ENCODE results near the gene TYW3.
"Not testable (repeated sequence)": the region's sequence is repeated elsewhere in the genome, so short reads cannot be mapped to it uniquely, and the experiment has no call there.

The TYW3 gene

DNA sequence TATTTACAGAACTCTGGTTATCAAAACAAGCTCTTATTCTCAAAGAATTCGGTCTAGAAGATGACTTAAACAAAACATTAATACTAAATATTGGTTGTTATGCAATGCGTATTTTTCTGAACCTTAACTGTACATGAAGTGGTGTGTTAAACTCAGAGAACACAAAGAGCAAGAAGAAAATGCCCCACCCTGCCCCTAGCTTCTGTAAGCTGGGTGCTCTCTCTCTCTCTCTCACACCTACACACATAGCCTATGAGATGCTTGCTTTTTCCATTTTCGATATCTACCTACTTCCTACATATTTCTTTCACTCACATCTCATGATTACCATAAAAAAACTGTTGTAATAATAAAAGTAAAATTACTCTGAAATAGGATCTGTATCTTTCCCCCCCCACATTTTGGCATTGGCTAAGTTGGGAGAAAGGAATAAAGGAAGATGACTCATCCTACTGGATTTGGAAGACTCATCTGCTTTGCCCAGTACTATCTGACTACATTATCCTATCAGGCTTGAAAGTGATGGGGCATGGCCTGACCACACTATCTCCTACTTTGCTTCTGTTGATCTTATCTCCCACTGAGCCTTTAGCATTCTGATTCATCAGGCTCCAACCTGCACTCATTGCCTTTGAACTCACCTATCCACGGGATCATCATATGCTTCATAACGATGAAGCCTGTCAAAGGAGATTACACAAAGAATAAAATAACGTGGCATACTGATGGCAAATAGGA is 3.0 kb upstream of the TYW3 start:
- peak in 1 of 2 donors; percentile 4 for DNase-seq (ENCODE audit: extremely low read depth in 1 of 2, low read depth in 1 of 2)

GRCh38 chr1:74731399-74732052 is 1.4 kb upstream of the TYW3 start:
- no peak for DNase-seq (ENCODE audit: extremely low read depth in 1 of 2, low read depth in 1 of 2)

DNA sequence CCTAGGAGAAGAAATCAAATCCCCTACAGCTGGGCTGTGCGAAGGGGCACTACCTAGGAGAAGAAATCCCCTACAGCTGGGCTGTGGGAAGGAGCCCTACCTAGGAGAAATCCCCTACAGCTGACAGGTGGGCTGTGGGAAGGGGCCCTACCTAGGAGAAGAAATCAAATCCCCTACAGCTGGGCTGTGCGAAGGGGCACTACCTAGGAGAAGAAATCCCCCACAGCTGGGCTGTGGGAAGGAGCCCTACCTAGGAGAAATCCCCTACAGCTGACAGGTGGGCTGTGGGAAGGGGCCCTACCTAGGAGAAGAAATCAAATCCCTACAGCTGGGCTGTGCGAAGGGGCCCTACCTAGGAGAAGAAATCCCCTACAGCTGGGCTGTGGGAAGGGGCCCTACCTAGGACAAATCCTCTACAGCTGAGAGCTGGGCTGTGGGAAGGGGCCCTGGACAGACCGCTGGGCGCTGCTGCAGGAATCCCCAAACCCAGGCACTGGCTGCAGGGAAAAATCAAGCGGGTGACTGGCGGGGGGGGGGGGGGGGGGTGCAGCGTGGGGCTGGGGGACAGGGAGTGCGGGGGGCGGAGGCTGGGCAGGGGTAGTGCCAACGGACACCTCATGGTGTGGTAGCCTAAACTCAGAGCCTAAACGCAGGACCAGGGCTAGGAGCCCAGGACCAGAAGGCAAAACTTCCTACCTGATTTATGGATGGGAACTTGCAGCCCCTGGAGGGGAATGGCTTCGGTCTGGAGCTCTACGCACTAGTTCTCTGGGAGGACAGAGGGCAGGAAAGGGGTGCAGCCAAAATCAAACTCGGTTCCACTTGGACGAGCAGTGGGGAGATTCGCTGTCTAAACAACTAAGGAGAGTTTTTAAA is 643 bp upstream of the TYW3 start:
- peak in 1 of 2 donors; percentile 2 for DNase-seq (ENCODE audit: extremely low read depth in 1 of 2, low read depth in 1 of 2)

GRCh38 chr1:74733604-74734484 is 892 bp downstream of the TYW3 start:
- DNase-seq (ENCODE audit: extremely low read depth in 1 of 2, low read depth in 1 of 2): peak in 1 of 2 donors; percentile 5

- DNase-seq (ENCODE audit: extremely low read depth in 1 of 2, low read depth in 1 of 2): no peak
These were observed 4.4 kb downstream of the TYW3 start for GRCh38 chr1:74737333-74737732.

DNA sequence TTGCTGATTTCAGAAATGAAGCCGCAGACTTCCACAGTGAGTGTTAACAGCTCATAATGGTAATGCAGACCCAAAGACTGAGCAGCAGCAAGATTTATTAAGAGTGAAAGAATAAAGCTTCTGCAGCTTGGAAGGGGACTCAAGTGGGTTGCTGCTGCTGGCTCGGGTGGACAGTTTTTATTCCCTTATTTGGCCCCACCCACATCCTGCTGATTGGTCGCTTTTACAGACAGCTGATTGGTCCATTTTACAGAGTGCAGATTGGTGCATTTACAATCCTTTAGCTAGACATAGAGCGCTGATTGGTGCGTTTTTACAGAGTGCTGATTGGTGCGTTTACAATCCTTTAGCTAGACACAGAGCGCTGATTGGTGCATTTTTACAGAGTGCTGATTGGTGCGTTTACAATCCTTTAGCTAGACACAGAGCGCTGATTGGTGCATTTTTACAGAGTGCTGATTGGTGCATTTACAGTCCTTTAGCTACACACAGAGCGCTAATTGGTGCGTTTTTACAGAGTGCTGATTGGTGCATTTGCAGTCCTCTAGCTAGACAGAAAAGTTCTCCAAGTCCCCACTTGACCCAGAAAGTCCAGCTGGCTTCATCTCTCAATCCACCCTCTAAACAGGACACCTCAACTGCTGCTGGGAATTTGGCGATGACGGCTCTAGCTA is 7.5 kb downstream of the TYW3 start:
- not testable (repeated sequence) for DNase-seq (ENCODE audit: extremely low read depth in 1 of 2, low read depth in 1 of 2)

GRCh38 chr1:74745247-74745646 is 12.3 kb downstream of the TYW3 start:
- not testable (repeated sequence) for DNase-seq (ENCODE audit: extremely low read depth in 1 of 2, low read depth in 1 of 2)

- no peak for DNase-seq (ENCODE audit: extremely low read depth in 1 of 2, low read depth in 1 of 2)
These were observed 16.0 kb downstream of the TYW3 start for GRCh38 chr1:74748960-74749359.

- no peak for DNase-seq (ENCODE audit: extremely low read depth in 1 of 2, low read depth in 1 of 2)
These were observed 20.2 kb downstream of the TYW3 start for GRCh38 chr1:74753104-74753503.

- no peak for DNase-seq (ENCODE audit: extremely low read depth in 1 of 2, low read depth in 1 of 2)
These were observed 22.5 kb downstream of the TYW3 start for GRCh38 chr1:74755475-74755874.

DNA sequence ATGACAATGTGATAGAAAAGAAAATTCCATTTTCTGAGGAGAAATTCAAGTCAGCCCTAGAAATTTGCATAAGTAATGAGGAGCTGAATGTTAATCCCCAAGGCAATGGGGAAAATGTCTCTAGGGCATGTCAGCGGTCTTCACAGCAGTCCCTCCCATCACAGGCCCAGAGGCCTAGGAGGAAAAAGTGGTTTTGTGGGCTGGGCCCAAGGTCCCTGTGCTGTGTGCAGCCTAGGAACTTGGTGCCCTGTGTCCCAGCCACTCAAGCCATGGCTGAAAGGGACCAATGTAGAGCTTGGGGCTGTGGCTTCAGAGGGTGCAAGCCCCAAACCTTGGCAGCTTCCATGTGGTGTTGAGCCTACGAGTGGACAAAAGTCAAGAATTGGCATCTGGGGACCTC is 23.7 kb downstream of the TYW3 start:
- not testable (repeated sequence) for DNase-seq (ENCODE audit: extremely low read depth in 1 of 2, low read depth in 1 of 2)

GRCh38 chr1:74763807-74764206 is 30.9 kb downstream of the TYW3 start:
- DNase-seq (ENCODE audit: extremely low read depth in 1 of 2, low read depth in 1 of 2): no peak

DNA sequence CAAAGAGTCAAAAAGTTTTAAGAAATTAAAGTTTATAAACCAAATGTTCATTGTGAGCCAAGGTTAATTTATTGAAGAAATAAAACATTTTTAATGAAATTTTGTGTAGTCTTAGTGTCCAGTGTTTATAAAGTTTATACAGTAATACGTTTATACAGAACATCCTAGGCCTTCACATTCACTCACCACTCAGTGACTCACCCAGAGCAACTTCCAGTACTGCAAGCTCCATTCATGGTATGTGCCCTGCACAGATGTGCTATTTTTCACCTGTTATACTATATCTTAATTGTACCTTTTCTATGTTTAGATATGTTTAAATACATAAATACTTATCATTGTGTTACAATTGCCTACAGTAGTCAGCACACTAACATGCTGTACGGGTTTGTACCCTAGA is 33.6 kb downstream of the TYW3 start:
- no peak for DNase-seq (ENCODE audit: extremely low read depth in 1 of 2, low read depth in 1 of 2)

DNA sequence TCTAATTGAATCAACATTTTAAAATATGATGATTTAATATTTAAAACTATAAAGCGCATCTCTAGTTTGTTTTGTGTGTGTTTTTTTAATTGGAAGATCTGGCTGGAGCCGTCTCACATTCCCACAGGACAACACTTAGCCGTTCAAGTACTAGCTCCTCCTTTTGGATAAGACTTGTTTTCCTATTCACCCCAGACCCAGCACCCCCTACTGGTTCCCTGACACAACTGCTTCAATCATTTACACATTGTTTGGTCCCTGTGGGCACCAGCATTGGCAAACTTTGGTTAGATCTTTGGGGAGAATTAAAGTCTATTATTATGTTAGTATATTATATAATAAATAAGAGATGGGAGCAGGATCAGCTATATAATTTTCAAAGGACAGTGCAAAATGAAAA is 34.5 kb downstream of the TYW3 start:
- no peak for DNase-seq (ENCODE audit: extremely low read depth in 1 of 2, low read depth in 1 of 2)

DNA sequence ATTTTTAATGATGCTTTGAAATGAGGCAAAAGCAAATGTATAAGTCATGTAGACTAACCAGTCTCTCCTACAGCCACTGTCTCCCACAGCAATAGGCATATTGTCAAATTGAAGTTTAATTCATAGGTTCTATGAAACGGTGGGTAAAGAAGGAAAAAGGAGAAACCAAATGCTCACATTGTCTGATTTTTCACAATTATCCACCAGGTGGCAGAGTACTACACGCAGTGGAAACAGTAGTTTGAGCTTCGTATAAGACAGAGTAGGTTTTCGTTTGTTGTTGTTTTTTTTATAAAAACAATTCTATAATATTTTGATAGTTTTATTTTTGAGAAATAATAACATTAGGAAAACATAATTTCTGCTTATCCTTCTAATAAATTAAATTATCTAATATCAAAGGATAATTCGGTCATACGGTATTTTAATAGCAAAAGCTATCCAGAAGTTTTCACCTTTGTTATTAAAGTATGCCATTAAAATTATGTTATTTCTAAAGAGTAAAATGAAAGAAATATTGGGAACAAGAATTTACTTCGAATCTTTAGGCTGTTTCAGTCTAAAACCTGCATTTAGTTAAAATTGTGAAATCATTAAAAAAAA is 39.1 kb downstream of the TYW3 start:
- no peak for DNase-seq (ENCODE audit: extremely low read depth in 1 of 2, low read depth in 1 of 2)

DNA sequence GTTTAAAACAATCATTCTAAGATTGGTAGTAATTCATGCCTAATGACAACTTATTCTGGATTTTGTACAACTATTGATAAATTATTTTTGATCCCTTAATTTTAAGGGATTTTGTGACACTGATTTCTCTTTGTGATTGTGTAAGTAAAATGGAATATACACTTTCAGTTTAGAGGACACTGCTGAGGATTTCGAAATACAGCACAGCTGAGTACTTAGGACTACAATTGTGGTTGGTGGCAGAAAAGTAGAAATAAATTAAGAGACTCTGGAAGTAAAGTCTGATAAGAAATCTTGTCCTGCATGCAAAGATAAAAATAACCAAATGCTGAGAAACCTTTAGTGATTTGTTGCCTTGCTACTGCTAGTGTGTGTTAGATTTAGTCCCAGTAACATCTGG is 40.0 kb downstream of the TYW3 start:
- no peak for DNase-seq (ENCODE audit: extremely low read depth in 1 of 2, low read depth in 1 of 2)

DNA sequence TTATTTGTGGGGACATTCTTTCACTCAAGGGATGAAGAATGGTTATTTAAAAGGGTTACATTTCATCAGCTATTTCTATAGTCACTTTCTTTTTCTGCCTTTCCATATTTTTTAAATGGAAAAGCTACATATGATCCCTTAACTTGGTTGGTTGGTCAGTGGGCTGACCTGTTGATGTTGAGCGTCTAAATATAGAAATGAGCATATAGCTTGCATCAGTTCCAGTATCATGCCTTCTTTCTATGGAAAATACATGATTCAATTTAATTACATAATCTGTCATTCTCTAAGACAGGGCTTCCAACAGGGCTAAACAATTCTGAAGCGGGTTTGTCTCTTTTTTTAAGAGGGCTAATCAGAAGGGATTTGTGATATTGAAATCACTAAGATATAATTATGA is 40.6 kb downstream of the TYW3 start:
- no peak for DNase-seq (ENCODE audit: extremely low read depth in 1 of 2, low read depth in 1 of 2)

DNA sequence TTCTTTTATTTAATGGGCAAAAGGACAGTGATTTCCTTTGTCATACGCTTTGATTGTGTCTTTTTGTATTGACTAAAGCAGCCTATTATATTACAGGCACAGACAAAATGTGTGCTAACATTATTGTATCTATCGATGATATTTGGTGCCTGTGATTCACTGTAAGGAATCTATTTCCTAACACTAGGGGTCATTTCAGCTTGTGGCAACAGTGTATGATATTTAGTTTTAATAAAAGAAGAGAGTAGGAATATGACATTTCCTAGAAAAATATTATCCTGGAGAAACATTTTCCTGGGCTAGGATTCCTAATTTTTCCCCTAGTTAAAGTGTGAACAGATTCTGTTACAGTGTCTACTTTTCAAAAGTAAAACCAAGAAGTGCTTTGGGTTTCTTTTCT is 42.8 kb downstream of the TYW3 start:
- no peak for DNase-seq (ENCODE audit: extremely low read depth in 1 of 2, low read depth in 1 of 2)

DNA sequence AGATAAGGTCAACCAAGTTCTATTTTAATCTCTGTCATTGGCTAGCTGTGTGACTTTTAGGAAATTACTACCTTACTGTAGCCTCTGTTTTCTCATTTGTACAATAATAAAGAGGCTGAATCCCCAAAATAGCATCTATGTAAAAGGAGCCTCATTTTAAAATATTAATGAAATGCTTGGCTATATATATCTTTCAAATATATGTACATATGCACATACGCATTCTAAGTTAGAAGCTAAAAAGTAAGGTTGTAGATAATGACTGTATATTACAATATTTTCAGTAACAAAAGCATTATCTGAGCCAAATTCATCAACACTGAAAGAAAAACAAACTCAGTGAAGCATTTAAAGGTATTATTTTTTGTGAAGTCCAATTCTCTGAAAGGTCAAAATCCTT is 44.6 kb downstream of the TYW3 start:
- DNase-seq (ENCODE audit: extremely low read depth in 1 of 2, low read depth in 1 of 2): no peak

- no peak for DNase-seq (ENCODE audit: extremely low read depth in 1 of 2, low read depth in 1 of 2)
These were observed 46.8 kb downstream of the TYW3 start for GRCh38 chr1:74779750-74780149.
